NCI-H128 (cell line): ENCODE results near the gene FHIT.

Source experiments
- DNase-seq: peaks from one replicate; lab custom pipeline; 2025; ENCODE audit not compliant: unreplicated experiment; lab: John Stamatoyannopoulos, UW

The FHIT gene

DNA sequence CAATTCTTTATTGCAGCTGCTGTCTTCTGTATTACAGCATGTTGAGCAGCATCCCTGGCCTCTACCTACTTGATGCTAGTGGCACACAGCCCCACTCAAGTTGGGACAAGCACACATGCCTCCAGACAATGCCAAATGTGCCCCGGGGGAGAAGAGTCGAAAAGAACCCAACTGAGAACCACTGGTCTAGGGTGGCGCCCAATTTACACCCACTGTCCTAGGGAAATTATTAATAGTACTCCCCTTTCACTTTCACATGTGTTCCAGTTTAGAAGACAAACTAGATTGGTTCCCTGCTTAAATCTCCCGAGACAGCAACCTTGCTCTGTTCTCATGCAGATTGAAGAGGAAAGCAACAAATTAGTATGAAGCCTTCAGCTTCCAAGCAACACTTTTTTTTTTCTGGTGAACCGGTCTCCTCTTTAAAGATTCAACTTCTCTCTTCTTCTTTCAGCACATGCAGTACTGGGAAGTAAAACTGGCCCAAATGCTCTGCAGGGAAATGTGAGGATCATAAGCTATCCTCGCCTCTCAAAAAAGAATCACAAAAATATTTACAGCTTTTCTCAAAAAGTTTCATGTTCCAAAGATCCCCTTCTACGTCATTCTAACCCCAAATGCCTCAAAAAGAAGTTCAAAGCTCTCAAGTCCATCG, 1377.5 kb downstream of the FHIT start:
- no peak for DNase-seq

DNA sequence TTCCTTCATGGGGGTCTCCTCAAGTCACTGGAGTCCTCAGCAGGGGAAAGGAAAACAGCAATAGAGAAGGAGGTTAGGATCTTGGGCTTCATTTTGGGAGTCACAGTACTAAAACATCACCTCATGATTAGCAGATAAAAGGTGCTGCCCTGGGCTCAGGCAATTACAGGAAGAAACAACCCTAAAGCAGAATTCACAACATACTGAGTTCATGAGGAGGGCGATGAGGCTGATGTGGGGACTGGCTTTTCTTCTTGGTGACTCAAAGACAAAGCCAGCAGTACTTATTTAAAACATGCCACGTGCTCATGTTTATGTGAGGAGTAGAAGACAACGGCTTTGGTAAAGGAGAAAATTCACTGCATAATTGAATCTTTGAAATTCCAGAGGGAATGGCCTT, 1379.1 kb downstream of the FHIT start:
- no peak for DNase-seq

GRCh38 chr3:59867185-59868002, 1383.9 kb downstream of the FHIT start:
- DNase-seq = no peak

DNA sequence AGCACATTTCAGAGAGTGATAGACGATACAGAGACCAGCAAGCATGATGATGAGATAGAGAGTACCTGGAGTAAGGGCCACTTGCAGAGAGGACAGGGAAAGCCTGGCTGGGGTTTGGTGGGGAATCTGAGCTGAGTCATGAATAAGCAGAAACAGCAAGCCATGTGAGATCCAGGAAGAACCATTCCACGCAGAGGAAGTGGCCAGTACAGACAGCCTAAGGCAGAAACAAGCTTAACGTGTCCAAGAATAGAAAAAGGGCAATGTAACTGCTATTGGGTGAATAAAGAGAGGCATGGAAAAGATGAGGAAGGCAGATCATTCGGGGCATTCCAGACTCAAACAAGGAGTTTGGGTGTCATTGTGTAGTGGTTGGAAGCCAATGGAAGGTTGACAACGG, 1385.2 kb downstream of the FHIT start:
- no peak for DNase-seq

GRCh38 chr3:59865351-59865750, 1385.9 kb downstream of the FHIT start:
- DNase-seq = no peak

GRCh38 chr3:59862686-59863085, 1388.6 kb downstream of the FHIT start:
- DNase-seq = no peak

DNA sequence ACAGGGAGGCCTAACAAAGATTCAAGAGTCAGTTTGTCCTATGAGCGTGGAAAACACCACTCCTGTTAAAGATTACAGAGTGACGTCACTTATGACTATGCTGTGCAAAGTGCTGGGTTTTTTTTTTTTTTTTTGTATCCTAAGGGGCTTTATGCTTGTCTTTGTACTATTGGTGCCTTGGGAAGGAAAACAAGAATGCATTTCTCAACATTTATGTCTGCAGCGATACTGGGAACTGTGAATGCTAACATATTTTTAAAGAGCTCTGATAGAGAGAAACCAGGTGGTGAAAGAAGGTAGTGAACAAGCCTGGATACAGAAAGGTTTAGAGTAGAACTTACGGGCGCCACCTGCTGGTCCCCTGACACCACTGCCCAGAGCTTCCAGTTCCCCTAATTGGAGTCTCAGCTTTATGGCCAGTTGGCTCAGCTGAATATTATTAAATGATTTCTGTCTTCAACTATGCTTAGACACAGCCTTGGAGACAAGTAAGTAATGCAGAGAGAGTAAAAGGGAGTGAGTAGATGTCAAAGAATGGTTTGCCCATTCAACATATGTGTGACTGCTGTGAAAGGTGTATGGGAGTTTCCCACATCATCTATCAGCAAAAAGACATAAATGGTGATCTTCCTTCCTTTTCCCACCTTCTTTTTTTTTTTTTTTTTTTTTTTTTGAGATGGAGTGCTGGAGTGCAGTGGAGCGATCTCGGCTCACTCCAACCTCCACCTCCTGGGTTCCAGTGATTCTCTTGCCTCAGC, 1393.5 kb downstream of the FHIT start:
- no peak for DNase-seq

GRCh38 chr3:59856934-59857460, 1394.3 kb downstream of the FHIT start:
- DNase-seq = no peak

GRCh38 chr3:59854061-59854709, 1397.1 kb downstream of the FHIT start:
- no peak for DNase-seq

GRCh38 chr3:59850417-59850816, 1400.8 kb downstream of the FHIT start:
- DNase-seq = no peak

DNA sequence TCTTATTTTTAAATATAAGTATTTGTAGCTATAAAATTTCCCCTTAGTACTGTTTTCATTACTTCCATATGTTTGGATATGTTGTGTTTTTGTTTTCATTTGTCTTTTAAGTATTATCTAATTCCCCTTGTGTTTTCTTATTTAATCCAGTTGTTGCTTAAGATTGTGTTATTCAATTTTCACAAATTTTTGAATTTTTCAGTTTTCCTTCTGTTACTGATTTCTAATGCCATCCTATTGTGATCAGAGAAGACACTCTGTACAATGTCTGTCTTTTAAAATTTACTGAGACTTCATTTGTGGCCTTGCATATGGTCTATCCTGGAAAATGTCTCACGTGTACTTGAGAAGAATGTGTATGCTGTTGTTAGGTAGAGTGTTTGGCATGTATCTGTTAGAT, 1405.9 kb downstream of the FHIT start:
- no peak for DNase-seq

DNA sequence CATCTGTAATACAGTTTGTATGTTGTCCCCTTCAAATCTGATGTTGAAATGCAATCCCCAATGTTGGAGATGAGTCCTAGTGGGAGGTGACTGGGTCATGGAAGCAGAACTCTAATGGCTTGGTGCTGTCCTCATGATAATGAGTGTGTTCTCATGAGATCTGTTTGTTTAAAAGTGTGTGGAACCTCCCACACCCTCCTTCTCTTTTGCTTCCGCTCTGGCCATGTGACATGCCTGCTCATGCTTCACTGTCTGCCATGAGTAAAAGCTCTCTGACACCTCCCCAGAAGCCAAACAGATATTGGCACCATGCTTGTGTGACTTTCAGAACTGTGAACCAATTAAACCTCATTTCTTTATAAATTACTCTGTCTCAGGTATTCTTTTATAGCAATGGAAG, 1407.4 kb downstream of the FHIT start:
- no peak for DNase-seq

GRCh38 chr3:59839810-59840515, 1411.3 kb downstream of the FHIT start:
- DNase-seq = no peak

GRCh38 chr3:59839283-59839682, 1412.0 kb downstream of the FHIT start:
- no peak for DNase-seq

- no peak for DNase-seq
These were observed 1414.7 kb downstream of the FHIT start for GRCh38 chr3:59836531-59836930.

GRCh38 chr3:59832702-59833101, 1418.5 kb downstream of the FHIT start:
- no peak for DNase-seq

DNA sequence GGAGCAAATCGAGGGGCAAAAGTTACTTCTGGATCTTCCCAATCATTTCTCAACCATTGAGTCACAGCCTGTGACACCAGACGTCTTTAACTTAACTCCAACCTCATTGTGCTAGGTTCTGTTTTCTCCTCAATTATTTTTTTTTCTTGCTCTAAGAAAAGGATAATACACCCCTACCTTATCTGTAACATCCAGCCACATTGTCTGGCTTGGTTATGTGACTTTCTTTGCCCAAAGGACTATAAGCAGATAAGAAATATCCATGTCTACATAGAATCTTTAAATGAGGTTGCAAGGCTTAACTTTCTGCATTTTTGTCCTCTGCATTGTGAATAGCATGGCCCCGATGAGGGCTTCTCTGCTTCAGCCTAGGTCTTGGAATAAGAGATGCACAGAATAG, 1419.0 kb downstream of the FHIT start:
- no peak for DNase-seq

GRCh38 chr3:59831394-59831793, 1419.9 kb downstream of the FHIT start:
- no peak for DNase-seq

DNA sequence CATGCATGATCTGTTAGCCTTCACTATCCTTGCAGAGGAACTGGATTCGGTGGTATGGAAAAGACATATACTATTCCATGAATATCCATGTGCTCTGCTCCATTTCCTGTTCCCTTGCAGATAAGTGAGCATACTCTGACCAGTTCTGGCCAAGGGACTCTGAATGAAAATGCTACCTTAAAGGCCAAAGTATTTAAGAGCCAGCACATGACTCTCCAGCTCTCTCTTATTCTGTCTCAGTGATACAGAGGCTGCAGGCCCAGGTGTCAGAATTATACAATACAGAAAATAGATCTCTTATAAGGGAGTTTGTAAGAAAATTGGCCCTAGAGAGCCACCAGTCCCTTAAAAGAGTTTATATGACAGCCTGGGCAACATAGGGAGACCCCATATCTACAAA, 1421.7 kb downstream of the FHIT start:
- no peak for DNase-seq

DNA sequence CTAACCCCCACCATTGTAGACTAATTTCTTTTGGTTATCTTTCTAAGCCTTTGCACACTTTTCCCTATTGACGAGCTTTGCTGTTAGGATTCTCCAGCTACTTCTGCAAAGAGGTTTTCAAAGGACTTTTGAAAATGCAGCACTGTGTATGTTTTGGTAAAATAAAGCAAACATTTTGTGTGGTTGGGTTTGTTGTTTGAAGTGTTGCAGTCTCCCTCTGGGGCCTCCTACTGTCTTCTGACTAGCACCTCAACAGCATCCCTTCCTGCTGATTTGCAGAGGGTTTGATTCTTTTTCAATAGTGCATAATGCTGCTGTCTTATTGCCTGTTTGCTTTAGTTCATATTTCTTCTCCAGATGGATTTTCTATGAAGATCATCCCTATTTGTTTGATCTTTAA, 1426.4 kb downstream of the FHIT start:
- DNase-seq = no peak

DNA sequence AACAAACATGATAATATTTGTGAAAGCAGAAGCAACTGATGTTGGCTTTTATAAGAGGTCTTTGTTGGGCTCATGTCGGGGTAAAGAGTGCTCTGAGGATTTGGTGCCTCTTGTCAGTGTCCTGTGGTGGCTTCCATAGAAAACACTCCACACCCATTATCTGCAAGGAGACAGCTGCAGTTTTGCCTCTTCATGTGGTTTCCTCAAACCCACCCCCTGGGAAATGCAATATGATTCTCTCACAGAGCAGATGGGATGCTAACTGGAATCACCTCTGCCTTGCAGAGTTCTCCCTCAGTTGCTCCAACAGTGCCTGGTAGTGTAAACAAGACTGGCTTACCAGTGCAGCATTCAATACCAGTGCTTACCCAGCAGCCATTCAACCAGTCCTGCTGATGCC, 1430.0 kb downstream of the FHIT start:
- DNase-seq = peak; percentile 4
